ENCODE measurements around the gene MLLT6. TPM values are rescaled to one million over a fixed set of nuclear protein-coding genes. Genes with fewer than 3 reads are reported as not detected.

Gene MLLT6
- total and polyA plus RNA-seq, 2 of the 13 experiments (the other 11 are each of a cell fraction or from before 2014, with no cell fraction given): 50.7 to 69.5 TPM

DNA sequence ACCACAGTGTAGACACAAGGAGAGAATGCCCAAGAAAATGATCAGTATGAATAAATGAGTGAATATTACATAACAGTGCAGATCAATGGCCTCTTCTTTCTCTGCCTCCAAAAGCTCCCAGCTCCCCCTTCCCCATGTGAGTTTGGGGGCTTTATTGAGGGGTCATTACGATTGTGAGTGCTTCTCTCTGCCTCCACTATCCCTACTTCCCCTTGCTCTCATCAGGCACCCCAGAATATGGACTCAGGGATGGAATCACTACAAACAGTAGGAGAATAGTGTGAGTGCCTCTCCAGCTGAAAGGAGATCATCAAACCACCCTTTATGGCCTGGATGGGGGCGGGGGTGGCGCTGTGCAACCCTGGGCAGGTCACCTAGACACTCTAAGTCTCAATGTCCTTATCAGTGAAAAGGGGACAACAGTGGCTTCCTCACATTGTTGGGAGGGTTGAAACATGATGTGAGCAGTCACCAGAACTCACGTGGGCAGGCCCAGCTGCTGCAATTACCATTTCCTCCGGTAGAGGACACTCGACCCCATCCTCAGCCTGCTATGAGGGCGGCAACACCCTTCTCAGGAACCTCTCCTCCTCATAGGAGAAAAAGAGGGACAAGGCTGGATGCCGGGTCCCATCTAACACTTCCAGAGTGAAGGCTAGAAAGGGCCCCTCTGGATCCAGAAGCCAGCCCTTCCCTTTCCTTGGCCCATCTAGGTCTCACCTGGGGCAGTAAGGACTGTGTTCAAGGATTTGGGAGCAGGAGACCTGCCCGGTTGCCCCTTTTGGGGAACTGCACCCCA lies 28.2 kb upstream of the MLLT6 start (continued):
- TF ChIP-seq MTF2 (CRISPR knock-in tag; IDR thresholded peaks at IDR 0.05; ENCODE audit: borderline replicate concordance): no peak
- peak; percentile 96 for TF ChIP-seq ARNTL (CRISPR knock-in tag; IDR thresholded peaks at IDR 0.05)
- TF ChIP-seq PHF8 (CRISPR knock-in tag; IDR thresholded peaks at IDR 0.05): peak; percentile 28; the same call in 1 of the 2 replicates
- no peak for TF ChIP-seq TCF7 (IDR thresholded peaks at IDR 0.05; ENCODE audit: low read depth)
- peak; percentile 72; the same call in 1 of the 2 replicates for TF ChIP-seq PITX1 (CRISPR knock-in tag; IDR thresholded peaks at IDR 0.05)
- TF ChIP-seq, protein P1, sequence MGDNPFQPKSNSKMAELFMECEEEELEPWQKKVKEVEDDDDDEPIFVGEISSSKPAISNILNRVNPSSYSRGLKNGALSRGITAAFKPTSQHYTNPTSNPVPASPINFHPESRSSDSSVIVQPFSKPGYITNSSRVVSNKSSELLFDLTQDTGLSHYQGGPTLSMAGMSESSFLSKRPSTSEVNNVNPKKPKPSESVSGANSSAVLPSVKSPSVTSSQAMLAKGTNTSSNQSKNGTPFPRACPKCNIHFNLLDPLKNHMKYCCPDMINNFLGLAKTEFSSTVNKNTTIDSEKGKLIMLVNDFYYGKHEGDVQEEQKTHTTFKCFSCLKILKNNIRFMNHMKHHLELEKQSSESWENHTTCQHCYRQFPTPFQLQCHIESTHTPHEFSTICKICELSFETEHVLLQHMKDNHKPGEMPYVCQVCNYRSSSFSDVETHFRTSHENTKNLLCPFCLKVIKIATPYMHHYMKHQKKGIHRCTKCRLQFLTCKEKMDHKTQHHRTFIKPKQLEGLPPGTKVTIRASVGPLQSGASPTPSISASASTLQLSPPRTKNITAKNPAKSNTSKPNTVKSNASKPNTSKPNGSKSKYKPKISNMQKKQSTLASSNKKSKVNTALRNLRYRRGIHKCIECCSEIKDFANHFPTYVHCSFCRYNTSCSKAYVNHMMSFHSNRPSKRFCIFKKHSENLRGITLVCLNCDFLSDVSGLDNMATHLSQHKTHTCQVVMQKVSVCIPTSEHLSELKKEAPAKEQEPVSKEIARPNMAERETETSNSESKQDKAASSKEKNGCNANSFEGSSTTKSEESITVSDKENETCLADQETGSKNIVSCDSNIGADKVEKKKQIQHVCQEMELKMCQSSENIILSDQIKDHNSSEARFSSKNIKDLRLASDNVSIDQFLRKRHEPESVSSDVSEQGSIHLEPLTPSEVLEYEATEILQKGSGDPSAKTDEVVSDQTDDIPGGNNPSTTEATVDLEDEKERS (CRISPR knock-in tag; IDR thresholded peaks at IDR 0.05): no peak; the same call in 1 of the 2 replicates
- 0 out of 2 replicates have a peak, but pooled peaks have one; percentile 47 for TF ChIP-seq GFI1 (CRISPR knock-in tag; IDR thresholded peaks at IDR 0.05; ENCODE audit: borderline replicate concordance)
- no peak for TF ChIP-seq ZBTB2 (CRISPR knock-in tag; IDR thresholded peaks at IDR 0.05; ENCODE audit: low read depth)
- TF ChIP-seq NFRKB (IDR thresholded peaks at IDR 0.05): no peak
- TF ChIP-seq KDM6A (CRISPR knock-in tag; IDR thresholded peaks at IDR 0.05; ENCODE audit: low read depth): no peak
- peak; percentile 15; the same call in 1 of the 2 replicates for TF ChIP-seq TAF1 (CRISPR knock-in tag; IDR thresholded peaks at IDR 0.05)
- no peak for TF ChIP-seq ZBTB26 (CRISPR knock-in tag; IDR thresholded peaks at IDR 0.05; ENCODE audit: borderline replicate concordance)
- TF ChIP-seq SALL2 (CRISPR knock-in tag; IDR thresholded peaks at IDR 0.05): peak; percentile 52; the same call in 1 of the 2 replicates
- no peak for TF ChIP-seq ZNF644 (CRISPR knock-in tag; IDR thresholded peaks at IDR 0.05; ENCODE audit: low read depth)
- TF ChIP-seq ZSCAN25 (CRISPR knock-in tag; IDR thresholded peaks at IDR 0.05): no peak
- TF ChIP-seq, protein P2, sequence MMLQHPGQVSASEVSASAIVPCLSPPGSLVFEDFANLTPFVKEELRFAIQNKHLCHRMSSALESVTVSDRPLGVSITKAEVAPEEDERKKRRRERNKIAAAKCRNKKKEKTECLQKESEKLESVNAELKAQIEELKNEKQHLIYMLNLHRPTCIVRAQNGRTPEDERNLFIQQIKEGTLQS (CRISPR knock-in tag; IDR thresholded peaks at IDR 0.05): peak; percentile 96
- TF ChIP-seq KDM5B (CRISPR knock-in tag; IDR thresholded peaks at IDR 0.05; ENCODE audit: borderline replicate concordance): peak; percentile 20; the same call in 1 of the 2 replicates
- TF ChIP-seq, protein P3, sequence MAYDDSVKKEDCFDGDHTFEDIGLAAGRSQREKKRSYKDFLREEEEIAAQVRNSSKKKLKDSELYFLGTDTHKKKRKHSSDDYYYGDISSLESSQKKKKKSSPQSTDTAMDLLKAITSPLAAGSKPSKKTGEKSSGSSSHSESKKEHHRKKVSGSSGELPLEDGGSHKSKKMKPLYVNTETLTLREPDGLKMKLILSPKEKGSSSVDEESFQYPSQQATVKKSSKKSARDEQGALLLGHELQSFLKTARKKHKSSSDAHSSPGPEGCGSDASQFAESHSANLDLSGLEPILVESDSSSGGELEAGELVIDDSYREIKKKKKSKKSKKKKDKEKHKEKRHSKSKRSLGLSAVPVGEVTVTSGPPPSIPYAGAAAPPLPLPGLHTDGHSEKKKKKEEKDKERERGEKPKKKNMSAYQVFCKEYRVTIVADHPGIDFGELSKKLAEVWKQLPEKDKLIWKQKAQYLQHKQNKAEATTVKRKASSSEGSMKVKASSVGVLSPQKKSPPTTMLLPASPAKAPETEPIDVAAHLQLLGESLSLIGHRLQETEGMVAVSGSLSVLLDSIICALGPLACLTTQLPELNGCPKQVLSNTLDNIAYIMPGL (CRISPR knock-in tag; IDR thresholded peaks at IDR 0.05; ENCODE audit: borderline replicate concordance in 1 of 2, low read depth in 1 of 2): peak; percentile 84 to 92; a peak in 3 of 4 replicates
- TF ChIP-seq ZNF607 (CRISPR knock-in tag; IDR thresholded peaks at IDR 0.05; ENCODE audit: borderline replicate concordance): 0 out of 2 replicates have a peak, but pooled peaks have one; percentile 41
- no peak for TF ChIP-seq ASH2L (IDR thresholded peaks at IDR 0.05; ENCODE audit: insufficient read length, low read depth, low read length)
- peak; percentile 20; the same call in 1 of the 2 replicates for TF ChIP-seq ZNF354B (CRISPR knock-in tag; IDR thresholded peaks at IDR 0.05)
- TF ChIP-seq ZNF547 (CRISPR knock-in tag; IDR thresholded peaks at IDR 0.05): no peak

Measured in HepG2 (cell line).